B cell (primary cell): ENCODE measurements around the gene HCN1. TPM values are rescaled to one million over a fixed set of nuclear protein-coding genes. Genes with fewer than 3 reads are reported as not detected.

Source experiments
- ATAC-seq: fragments of 200-7000 bp; cut with Tn5 transposase; one replicate; pipeline ENCODE4 v1.10.0; 2021; ENCODE audit warnings: low read depth, mild to moderate bottlenecking, moderate number of reproducible peaks, moderate library complexity
- CTCF ChIA-PET: fragments of 350-600 bp; sonication (Branson Sonifier 250); formaldehyde crosslinking; loops from one replicate; lab custom pipeline; 2021; ENCODE audit warnings: antibody characterized with exemption, inconsistent platforms; lab: Charles Lee
- POLR2A ChIA-PET: fragments of 350-600 bp; sonication (Branson Sonifier 250); formaldehyde crosslinking; loops from one replicate; lab custom pipeline; 2021; ENCODE audit warnings: antibody characterized with exemption; lab: Charles Lee
- DNase-seq: peaks from one replicate; pipeline ENCODE4 v3.0.0; 2013
- H2AFZ ChIP-seq: 2 replicates; pipeline ENCODE4 v1.6.1; 2012; ENCODE audit warnings: mild to moderate bottlenecking, low read depth, low read length; ENCODE audit not compliant: insufficient read depth, poor library complexity, severe bottlenecking
- H3K27ac ChIP-seq, 2 donors: 1 replicate in 1 of 2; 2 replicates in 1 of 2; pipeline ENCODE4 v1.5.1; 2012 to 2013; ENCODE audit warnings: low read length in 2 of 2, mild to moderate bottlenecking in 2 of 2, moderate library complexity in 1 of 2
- H3K27me3 ChIP-seq, 4 experiments: fragments of 200-600 bp in 1 of 4; sonication (generic) in 1 of 4; replicated peaks in 1 of 4; 1 replicate in 2 of 4; 2 replicates in 2 of 4; pipeline versions ENCODE4 v1.6.1 to v1.7.0; 2013 to 2016; ENCODE audit warnings: low read length in 3 of 4, mild to moderate bottlenecking in 2 of 4, mixed read lengths in 1 of 4, moderate library complexity in 1 of 4; ENCODE audit not compliant: insufficient read depth in 4 of 4, control insufficient read depth in 3 of 4; ENCODE audit errors: control extremely low read depth in 1 of 4
- H3K36me3 ChIP-seq, 2 experiments: replicated peaks in 1 of 2; 1 replicate in 1 of 2; 2 replicates in 1 of 2; pipeline versions ENCODE4 v1.6.1 to v1.7.1; 2013; ENCODE audit warnings: low read length in 1 of 2; ENCODE audit not compliant: insufficient read depth in 2 of 2, control insufficient read depth in 1 of 2; ENCODE audit errors: control extremely low read depth in 1 of 2, extremely low read depth in 1 of 2
- H3K4me1 ChIP-seq, 2 donors: fragments of 200-600 bp in 1 of 2; sonication (generic) in 1 of 2; 1 replicate in 1 of 2; 2 replicates in 1 of 2; pipeline versions ENCODE4 v1.5.1 to v1.6.1; 2013 to 2017; ENCODE audit warnings: low read length in 2 of 2; ENCODE audit not compliant: control insufficient read depth in 2 of 2, insufficient read depth in 2 of 2
- H3K4me2 ChIP-seq: replicated peaks from 2 replicates; pipeline ENCODE3; 2012; ENCODE audit warnings: mild to moderate bottlenecking, low read depth, low read length; ENCODE audit not compliant: poor library complexity, severe bottlenecking
- H3K4me3 ChIP-seq, 5 experiments: fragments of 200-600 bp in 1 of 5; sonication (generic) in 1 of 5; 1 replicate in 3 of 5; 2 replicates in 2 of 5; pipeline versions ENCODE4 v1.5.1 to v1.7.0; 2011 to 2016; ENCODE audit warnings: low read length in 4 of 5, mild to moderate bottlenecking in 4 of 5, low read depth in 2 of 5, control low read depth in 1 of 5, moderate library complexity in 1 of 5; ENCODE audit not compliant: insufficient read depth in 1 of 5; ENCODE audit errors: control extremely low read depth in 1 of 5, extremely low read depth in 1 of 5
- H3K79me2 ChIP-seq: fragments of 200-600 bp; sonication (generic); one replicate; pipeline ENCODE4 v1.6.0; 2016; ENCODE audit warnings: low read length; ENCODE audit not compliant: control insufficient read depth, insufficient read depth
- H3K9ac ChIP-seq: fragments of 200-600 bp; sonication (generic); 2 replicates; pipeline ENCODE4 v1.6.1; 2017; ENCODE audit warnings: mild to moderate bottlenecking, low read length, moderate library complexity
- H3K9me3 ChIP-seq, 3 donors: one replicate each; pipeline versions ENCODE4 v1.6.1 to v1.7.1; 2013; ENCODE audit warnings: low read length in 2 of 3; ENCODE audit not compliant: control insufficient read depth in 2 of 3, insufficient read depth in 1 of 3; ENCODE audit errors: control extremely low read depth in 1 of 3
- H4K20me1 ChIP-seq: 2 replicates; pipeline ENCODE4 v1.6.0; 2012; ENCODE audit warnings: mild to moderate bottlenecking, low read length; ENCODE audit not compliant: insufficient read depth, control insufficient read depth, poor library complexity, severe bottlenecking
- H3K27ac Mint-ChIP-seq: one replicate; pipeline ENCODE4 v1.8.0; 2021; ENCODE audit warnings: mixed read lengths
- H3K27me3 Mint-ChIP-seq: one replicate; pipeline ENCODE4 v1.8.0; 2021; ENCODE audit warnings: mixed read lengths
- H3K4me1 Mint-ChIP-seq: one replicate; pipeline ENCODE4 v1.8.0; 2021; ENCODE audit warnings: mixed read lengths
- H3K4me3 Mint-ChIP-seq: one replicate; pipeline ENCODE4 v1.8.0; 2021; ENCODE audit warnings: mixed read lengths
- H3K9me3 Mint-ChIP-seq: one replicate; pipeline ENCODE4 v1.8.0; 2022; ENCODE audit warnings: mixed read lengths; ENCODE audit not compliant: insufficient read depth
- EZH2 ChIP-seq: IDR thresholded peaks from 2 replicates; pipeline ENCODE4 v1.6.1; 2012; ENCODE audit warnings: borderline replicate concordance, low read depth, mild to moderate bottlenecking, moderate library complexity, low read length; ENCODE audit not compliant: insufficient read depth, poor library complexity, severe bottlenecking
- WGBS: methylation state at CpG from one replicate; pipeline ENCODE4 v1.1.5; 2013; ENCODE audit warnings: missing lambda C conversion rate; ENCODE audit not compliant: insufficient coverage; 5-methylcytosine and 5-hydroxymethylcytosine counted together
- intact Hi-C: fragments of 100-400 bp; cut with micrococcal nuclease; formaldehyde crosslinking; loops from one replicate; pipeline ENCODE4 v1.10.0; 2022
- polyA plus RNA-seq: library from polyadenylated mRNA; depleted of rRNA; stranded (reverse); fragments of >200 nt; gene quantifications from 2 replicates; pipeline ENCODE4 v1.2.3, GENCODE V29; 2012
- total RNA-seq, 2 donors: library from RNA; stranded (reverse); fragments of 120-200 nt in 1 of 2; gene quantifications; 1 replicate in 1 of 2; 2 replicates in 1 of 2; pipeline versions ENCODE4 v1.2.3 to v1.2.4, GENCODE V29; 2013 to 2022
- TF ChIP-seq, protein P1 (sequence below): fragments of 200-600 bp; IDR thresholded peaks from one replicate; pipeline ENCODE4 v1.8.0; 2022; ENCODE audit warnings: antibody characterized with exemption, mild to moderate bottlenecking

HCN1 gene
- total and polyA plus RNA-seq, 2 donors (not counting 1 experiment from before 2014, with no cell fraction given), result not detected

DNA sequence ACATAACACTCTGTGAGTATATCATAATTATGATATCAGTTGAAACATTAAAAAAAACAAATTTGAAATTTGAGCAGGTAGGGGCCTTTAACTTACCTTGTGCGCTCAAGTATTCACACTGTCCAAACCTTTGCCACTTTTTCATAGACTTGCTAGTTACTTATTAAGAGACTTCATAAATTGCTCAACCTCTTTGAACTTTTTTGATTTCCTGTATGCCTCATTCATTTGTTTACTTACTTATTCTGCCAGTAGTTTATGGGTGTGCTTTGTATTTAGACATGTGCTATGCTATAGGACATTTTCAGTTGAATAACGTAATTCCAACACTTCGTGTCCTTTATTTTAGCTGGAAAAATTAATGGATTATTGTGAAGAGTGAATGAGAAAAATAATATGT, 204.8 kb downstream of the HCN1 start:
- TF ChIP-seq EZH2, result no peak
- TF ChIP-seq, protein P1, sequence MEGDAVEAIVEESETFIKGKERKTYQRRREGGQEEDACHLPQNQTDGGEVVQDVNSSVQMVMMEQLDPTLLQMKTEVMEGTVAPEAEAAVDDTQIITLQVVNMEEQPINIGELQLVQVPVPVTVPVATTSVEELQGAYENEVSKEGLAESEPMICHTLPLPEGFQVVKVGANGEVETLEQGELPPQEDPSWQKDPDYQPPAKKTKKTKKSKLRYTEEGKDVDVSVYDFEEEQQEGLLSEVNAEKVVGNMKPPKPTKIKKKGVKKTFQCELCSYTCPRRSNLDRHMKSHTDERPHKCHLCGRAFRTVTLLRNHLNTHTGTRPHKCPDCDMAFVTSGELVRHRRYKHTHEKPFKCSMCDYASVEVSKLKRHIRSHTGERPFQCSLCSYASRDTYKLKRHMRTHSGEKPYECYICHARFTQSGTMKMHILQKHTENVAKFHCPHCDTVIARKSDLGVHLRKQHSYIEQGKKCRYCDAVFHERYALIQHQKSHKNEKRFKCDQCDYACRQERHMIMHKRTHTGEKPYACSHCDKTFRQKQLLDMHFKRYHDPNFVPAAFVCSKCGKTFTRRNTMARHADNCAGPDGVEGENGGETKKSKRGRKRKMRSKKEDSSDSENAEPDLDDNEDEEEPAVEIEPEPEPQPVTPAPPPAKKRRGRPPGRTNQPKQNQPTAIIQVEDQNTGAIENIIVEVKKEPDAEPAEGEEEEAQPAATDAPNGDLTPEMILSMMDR, result no peak
- H3K27ac Mint-ChIP-seq, result no peak overlapping the region
- no peaks in the 10 kb centered on the region for H3K36me3 ChIP-seq
- WGBS, result 89% methylated on average over 3 of the region's 3 CpGs
- ATAC-seq, result no peak
- H3K4me3 ChIP-seq, result no peak overlapping the region
- no peak overlapping the region for H3K9ac ChIP-seq
- H3K9me3 ChIP-seq, result peaks cover 0 to 4% (median 0%) of the 10 kb centered on the region in 3 donors
- H3K27ac ChIP-seq, result no peak overlapping the region
- no peak overlapping the region for H3K4me2 ChIP-seq
- H3K79me2 ChIP-seq, result no peaks in the 10 kb centered on the region
- no peak overlapping the region for H3K4me3 Mint-ChIP-seq
- H3K27me3 ChIP-seq, result no peaks in the 10 kb centered on the region
- H3K9me3 Mint-ChIP-seq, result peaks cover 3% of the 10 kb centered on the region
- no peaks in the 10 kb centered on the region for H3K27me3 Mint-ChIP-seq
- no peaks in the 10 kb centered on the region for H3K4me1 Mint-ChIP-seq
- H4K20me1 ChIP-seq, result no peaks in the 10 kb centered on the region
- no peak for DNase-seq
- no peak overlapping the region for H2AFZ ChIP-seq
- ChIA-PET POLR2A (no interaction called here), CTCF (no interaction called here)
- intact Hi-C loops, result no loop called here
- no peaks in the 10 kb centered on the region for H3K4me1 ChIP-seq

DNA sequence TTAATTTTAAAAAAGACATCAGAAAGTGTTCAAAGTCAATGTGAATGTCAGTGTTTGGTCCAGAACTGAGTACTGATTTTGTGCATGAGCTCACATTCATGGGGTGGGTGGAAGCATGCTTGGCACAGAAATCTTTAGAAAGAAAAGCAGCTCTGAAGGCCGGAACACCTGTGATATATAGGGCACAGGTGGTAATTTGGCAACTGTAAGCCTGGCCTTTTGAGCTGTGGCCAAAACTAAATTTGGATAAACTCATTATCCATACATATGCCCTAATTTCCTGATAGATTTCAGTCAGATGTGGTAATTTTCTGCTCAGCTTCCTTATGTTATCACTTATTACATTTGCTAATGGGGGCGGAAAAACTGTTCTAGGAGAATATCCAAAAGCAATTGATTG, 211.4 kb downstream of the HCN1 start:
- H3K27ac Mint-ChIP-seq, result no peak overlapping the region
- WGBS, result no CpG with 5 or more reads among the region's 2 CpGs

More for the DNA sequence above, 211.4 kb downstream of the HCN1 start:
- Histone ChIP-seq H3K4me3 (no peak overlapping the region), H3K27me3 (no peaks in the 10 kb centered on the region), H3K4me1 (no peaks in the 10 kb centered on the region), H3K4me2 (no peak overlapping the region), H3K27ac (no peak overlapping the region), H4K20me1 (no peaks in the 10 kb centered on the region), H2AFZ (no peak overlapping the region), H3K79me2 (no peaks in the 10 kb centered on the region), H3K9ac (no peak overlapping the region), H3K9me3 (peaks cover 0 to 4% (median 0%) of the 10 kb centered on the region in 3 donors), H3K36me3 (no peaks in the 10 kb centered on the region)
- Mint-ChIP-seq H3K27me3 (no peaks in the 10 kb centered on the region), H3K4me3 (no peak overlapping the region), H3K9me3 (no peaks in the 10 kb centered on the region), H3K4me1 (no peaks in the 10 kb centered on the region)
- ChIA-PET POLR2A (no interaction called here), CTCF (no interaction called here)
- TF ChIP-seq, protein P1, result no peak
- TF ChIP-seq EZH2, result no peak
- DNase-seq (no peak), ATAC-seq (no peak)
- intact Hi-C loops, result no loop called here
